ENCODE results near the gene SNX17. TPM values are rescaled to one million over a fixed set of nuclear protein-coding genes. Genes with fewer than 3 reads are reported as not detected.
A peak's percentile ranks its signal among the peaks of the same experiment; 100 is the strongest.

The SNX17 gene
- total and polyA plus RNA-seq, 2 of the 13 experiments (the other 11 are each of a cell fraction or from before 2014, with no cell fraction given) = 75.0 to 109 TPM

DNA sequence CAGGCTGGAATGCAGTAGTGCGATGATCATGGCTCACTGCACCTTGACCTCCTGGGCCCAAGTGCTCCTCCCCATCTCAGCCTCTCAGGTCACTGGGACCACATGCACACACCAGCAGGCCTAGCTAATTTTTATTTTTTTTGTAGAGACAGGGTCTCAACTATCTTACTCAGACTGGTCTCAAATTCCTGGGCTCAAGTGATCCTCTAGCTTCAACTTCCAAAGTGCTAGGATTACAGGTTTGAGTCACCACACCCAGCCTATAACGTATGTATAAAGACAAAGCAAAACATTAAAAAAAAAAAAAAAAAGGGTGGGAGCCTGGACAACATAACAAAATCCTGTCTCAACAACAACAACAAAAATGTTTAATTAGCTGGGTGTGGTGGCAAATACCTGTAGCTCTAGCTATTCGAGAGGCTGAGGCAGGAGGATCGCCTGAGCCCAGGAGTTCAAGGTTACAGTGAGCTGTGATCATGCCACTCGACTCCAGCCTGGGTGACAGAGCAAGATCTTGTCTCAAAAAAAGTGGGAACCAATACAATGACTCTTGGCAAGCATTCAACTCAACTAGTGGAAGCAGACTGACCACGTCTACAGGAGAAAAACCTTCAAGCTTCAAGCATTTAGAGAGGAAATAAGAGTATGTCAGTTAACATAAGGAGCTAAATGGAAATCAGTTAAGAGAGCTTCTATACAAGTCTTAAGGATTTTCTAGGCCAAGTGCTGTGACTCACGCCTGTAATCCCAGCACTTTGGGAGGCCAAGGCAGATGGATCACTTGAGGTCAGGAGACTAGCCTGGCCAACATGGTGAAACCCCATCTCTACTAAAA lies 16.4 kb upstream of the SNX17 start (continued):
- TF ChIP-seq, protein P1, sequence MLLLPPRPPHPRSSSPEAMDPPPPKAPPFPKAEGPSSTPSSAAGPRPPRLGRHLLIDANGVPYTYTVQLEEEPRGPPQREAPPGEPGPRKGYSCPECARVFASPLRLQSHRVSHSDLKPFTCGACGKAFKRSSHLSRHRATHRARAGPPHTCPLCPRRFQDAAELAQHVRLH (CRISPR knock-in tag; IDR thresholded peaks at IDR 0.05; ENCODE audit: borderline replicate concordance, low read depth) = no peak
- TF ChIP-seq TARDBP (CRISPR knock-in tag; IDR thresholded peaks at IDR 0.05) (peak; percentile 51; the same call in 1 of the 2 replicates), PLRG1 (conservative IDR thresholded peaks at IDR 0.05) (no peak), ZNF549 (CRISPR knock-in tag; IDR thresholded peaks at IDR 0.05) (no peak), WIZ (CRISPR knock-in tag; IDR thresholded peaks at IDR 0.05) (no peak), KLF11 (CRISPR knock-in tag; IDR thresholded peaks at IDR 0.05) (no peak), ZFP36L2 (CRISPR knock-in tag; IDR thresholded peaks at IDR 0.05) (no peak), ZNF777 (CRISPR knock-in tag; IDR thresholded peaks at IDR 0.05) (no peak), MXI1 (IDR thresholded peaks at IDR 0.05; ENCODE audit: borderline replicate concordance, low read depth, low read length) (peak; percentile 57; the same call in 1 of the 3 replicates), ZNF878 (CRISPR knock-in tag; IDR thresholded peaks at IDR 0.05) (no peak), ZNF44 (CRISPR knock-in tag; IDR thresholded peaks at IDR 0.05) (0 out of 2 replicates have a peak, but pooled peaks have one; percentile 46), ZNF556 (CRISPR knock-in tag; IDR thresholded peaks at IDR 0.05; ENCODE audit: borderline replicate concordance) (no peak), HHEX (CRISPR knock-in tag; IDR thresholded peaks at IDR 0.05) (no peak)
- TF ChIP-seq, protein P2, sequence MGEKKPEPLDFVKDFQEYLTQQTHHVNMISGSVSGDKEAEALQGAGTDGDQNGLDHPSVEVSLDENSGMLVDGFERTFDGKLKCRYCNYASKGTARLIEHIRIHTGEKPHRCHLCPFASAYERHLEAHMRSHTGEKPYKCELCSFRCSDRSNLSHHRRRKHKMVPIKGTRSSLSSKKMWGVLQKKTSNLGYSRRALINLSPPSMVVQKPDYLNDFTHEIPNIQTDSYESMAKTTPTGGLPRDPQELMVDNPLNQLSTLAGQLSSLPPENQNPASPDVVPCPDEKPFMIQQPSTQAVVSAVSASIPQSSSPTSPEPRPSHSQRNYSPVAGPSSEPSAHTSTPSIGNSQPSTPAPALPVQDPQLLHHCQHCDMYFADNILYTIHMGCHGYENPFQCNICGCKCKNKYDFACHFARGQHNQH (CRISPR knock-in tag; IDR thresholded peaks at IDR 0.05) = no peak; the same call in 1 of the 2 replicates
- TF ChIP-seq, protein P3, sequence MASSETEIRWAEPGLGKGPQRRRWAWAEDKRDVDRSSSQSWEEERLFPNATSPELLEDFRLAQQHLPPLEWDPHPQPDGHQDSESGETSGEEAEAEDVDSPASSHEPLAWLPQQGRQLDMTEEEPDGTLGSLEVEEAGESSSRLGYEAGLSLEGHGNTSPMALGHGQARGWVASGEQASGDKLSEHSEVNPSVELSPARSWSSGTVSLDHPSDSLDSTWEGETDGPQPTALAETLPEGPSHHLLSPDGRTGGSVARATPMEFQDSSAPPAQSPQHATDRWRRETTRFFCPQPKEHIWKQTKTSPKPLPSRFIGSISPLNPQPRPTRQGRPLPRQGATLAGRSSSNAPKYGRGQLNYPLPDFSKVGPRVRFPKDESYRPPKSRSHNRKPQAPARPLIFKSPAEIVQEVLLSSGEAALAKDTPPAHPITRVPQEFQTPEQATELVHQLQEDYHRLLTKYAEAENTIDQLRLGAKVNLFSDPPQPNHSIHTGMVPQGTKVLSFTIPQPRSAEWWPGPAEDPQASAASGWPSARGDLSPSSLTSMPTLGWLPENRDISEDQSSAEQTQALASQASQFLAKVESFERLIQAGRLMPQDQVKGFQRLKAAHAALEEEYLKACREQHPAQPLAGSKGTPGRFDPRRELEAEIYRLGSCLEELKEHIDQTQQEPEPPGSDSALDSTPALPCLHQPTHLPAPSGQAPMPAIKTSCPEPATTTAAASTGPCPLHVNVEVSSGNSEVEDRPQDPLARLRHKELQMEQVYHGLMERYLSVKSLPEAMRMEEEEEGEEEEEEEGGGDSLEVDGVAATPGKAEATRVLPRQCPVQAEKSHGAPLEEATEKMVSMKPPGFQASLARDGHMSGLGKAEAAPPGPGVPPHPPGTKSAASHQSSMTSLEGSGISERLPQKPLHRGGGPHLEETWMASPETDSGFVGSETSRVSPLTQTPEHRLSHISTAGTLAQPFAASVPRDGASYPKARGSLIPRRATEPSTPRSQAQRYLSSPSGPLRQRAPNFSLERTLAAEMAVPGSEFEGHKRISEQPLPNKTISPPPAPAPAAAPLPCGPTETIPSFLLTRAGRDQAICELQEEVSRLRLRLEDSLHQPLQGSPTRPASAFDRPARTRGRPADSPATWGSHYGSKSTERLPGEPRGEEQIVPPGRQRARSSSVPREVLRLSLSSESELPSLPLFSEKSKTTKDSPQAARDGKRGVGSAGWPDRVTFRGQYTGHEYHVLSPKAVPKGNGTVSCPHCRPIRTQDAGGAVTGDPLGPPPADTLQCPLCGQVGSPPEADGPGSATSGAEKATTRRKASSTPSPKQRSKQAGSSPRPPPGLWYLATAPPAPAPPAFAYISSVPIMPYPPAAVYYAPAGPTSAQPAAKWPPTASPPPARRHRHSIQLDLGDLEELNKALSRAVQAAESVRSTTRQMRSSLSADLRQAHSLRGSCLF (CRISPR knock-in tag; IDR thresholded peaks at IDR 0.05; ENCODE audit: borderline replicate concordance) = no peak
- TF ChIP-seq, protein P4, sequence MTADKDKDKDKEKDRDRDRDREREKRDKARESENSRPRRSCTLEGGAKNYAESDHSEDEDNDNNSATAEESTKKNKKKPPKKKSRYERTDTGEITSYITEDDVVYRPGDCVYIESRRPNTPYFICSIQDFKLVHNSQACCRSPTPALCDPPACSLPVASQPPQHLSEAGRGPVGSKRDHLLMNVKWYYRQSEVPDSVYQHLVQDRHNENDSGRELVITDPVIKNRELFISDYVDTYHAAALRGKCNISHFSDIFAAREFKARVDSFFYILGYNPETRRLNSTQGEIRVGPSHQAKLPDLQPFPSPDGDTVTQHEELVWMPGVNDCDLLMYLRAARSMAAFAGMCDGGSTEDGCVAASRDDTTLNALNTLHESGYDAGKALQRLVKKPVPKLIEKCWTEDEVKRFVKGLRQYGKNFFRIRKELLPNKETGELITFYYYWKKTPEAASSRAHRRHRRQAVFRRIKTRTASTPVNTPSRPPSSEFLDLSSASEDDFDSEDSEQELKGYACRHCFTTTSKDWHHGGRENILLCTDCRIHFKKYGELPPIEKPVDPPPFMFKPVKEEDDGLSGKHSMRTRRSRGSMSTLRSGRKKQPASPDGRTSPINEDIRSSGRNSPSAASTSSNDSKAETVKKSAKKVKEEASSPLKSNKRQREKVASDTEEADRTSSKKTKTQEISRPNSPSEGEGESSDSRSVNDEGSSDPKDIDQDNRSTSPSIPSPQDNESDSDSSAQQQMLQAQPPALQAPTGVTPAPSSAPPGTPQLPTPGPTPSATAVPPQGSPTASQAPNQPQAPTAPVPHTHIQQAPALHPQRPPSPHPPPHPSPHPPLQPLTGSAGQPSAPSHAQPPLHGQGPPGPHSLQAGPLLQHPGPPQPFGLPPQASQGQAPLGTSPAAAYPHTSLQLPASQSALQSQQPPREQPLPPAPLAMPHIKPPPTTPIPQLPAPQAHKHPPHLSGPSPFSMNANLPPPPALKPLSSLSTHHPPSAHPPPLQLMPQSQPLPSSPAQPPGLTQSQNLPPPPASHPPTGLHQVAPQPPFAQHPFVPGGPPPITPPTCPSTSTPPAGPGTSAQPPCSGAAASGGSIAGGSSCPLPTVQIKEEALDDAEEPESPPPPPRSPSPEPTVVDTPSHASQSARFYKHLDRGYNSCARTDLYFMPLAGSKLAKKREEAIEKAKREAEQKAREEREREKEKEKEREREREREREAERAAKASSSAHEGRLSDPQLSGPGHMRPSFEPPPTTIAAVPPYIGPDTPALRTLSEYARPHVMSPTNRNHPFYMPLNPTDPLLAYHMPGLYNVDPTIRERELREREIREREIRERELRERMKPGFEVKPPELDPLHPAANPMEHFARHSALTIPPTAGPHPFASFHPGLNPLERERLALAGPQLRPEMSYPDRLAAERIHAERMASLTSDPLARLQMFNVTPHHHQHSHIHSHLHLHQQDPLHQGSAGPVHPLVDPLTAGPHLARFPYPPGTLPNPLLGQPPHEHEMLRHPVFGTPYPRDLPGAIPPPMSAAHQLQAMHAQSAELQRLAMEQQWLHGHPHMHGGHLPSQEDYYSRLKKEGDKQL (CRISPR knock-in tag; IDR thresholded peaks at IDR 0.05; ENCODE audit: low read depth) = no peak

All from HepG2 (cell line).